Measurements from ENCODE around the gene TKFC. TPM values are rescaled to one million over a fixed set of nuclear protein-coding genes. Genes with fewer than 3 reads are reported as not detected.

TKFC gene
- total and polyA plus RNA-seq, 9 of the 15 experiments (the other 6 are each of a cell fraction or from before 2014, with no cell fraction given) = 2.0 to 61.7 (median 28.5) TPM

DNA sequence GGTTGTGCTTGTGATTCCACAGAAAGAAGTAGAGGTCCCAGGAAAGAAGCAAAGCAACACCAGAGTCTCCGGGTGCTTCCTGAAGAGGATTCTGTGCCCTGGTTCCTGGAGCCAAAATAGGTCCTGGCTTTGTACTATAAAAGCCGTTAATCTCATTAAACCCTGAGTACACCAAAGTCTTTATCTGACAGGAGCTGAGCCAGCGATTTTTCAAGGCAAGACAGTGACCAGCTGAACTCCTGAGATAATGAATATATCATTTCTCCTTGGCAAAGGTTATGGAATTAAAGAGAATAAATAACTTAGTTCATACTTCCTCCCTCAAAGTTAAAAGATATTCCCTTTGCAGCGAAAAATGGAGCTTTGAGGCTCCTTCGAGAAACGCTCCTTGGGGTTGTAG lies 34.4 kb downstream of the TKFC start (continued):
- TF ChIP-seq ZMIZ1 (IDR thresholded peaks at IDR 0.05; ENCODE audit: low read depth in 2 of 2, low read length in 2 of 2) = peak in 1 of 2 experiments; percentile 34; a peak in 1 of 4 replicates
- no peak for TF ChIP-seq GTF2B (IDR thresholded peaks at IDR 0.05; ENCODE audit: extremely low read depth, insufficient read length)
- TF ChIP-seq FOXP4 (CRISPR knock-in tag; IDR thresholded peaks at IDR 0.05; ENCODE audit: borderline replicate concordance) = no peak
- no peak for TF ChIP-seq ZFP30 (CRISPR knock-in tag; IDR thresholded peaks at IDR 0.05; ENCODE audit: borderline replicate concordance)
- no peak for TF ChIP-seq CHD2 (IDR thresholded peaks at IDR 0.05; ENCODE audit: low read depth, low read length)
- TF ChIP-seq MTA1 (IDR thresholded peaks at IDR 0.05; ENCODE audit: borderline replicate concordance) = no peak
- TF ChIP-seq SMAD3 (CRISPR knock-in tag; conservative IDR thresholded peaks at IDR 0.05) = 0 out of 2 replicates have a peak, but pooled peaks have one; percentile 20
- TF ChIP-seq, protein P1, sequence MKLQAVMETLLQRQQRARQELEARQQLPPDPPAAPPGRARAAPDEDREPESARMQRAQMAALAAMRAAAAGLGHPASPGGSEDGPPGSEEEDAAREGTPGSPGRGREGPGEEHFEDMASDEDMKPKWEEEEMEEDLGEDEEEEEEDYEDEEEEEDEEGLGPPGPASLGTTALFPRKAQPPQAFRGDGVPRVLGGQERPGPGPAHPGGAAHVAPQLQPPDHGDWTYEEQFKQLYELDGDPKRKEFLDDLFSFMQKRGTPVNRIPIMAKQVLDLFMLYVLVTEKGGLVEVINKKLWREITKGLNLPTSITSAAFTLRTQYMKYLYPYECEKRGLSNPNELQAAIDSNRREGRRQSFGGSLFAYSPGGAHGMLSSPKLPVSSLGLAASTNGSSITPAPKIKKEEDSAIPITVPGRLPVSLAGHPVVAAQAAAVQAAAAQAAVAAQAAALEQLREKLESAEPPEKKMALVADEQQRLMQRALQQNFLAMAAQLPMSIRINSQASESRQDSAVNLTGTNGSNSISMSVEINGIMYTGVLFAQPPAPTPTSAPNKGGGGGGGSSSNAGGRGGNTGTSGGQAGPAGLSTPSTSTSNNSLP (IDR thresholded peaks at IDR 0.05; ENCODE audit: borderline replicate concordance, low read depth, low read length) = peak; percentile 80; the same call in 1 of the 2 replicates
- no peak for TF ChIP-seq CHD1 (IDR thresholded peaks at IDR 0.05; ENCODE audit: low read length)
- TF ChIP-seq HDAC1 (IDR thresholded peaks at IDR 0.05) = 0 out of 4 replicates have a peak, but pooled peaks of 1 of the 2 experiments have one; percentile 17
- no peak for TF ChIP-seq RBM17 (IDR thresholded peaks at IDR 0.05; ENCODE audit: borderline replicate concordance, low read depth, low read length)
- TF ChIP-seq POLR2H (tag; IDR thresholded peaks at IDR 0.05; ENCODE audit: low read depth) = no peak
- TF ChIP-seq NR2C1 (IDR thresholded peaks at IDR 0.05) = no peak
- TF ChIP-seq NR2C1 (tag; IDR thresholded peaks at IDR 0.05) = no peak
- no peak for TF ChIP-seq RUNX1 (IDR thresholded peaks at IDR 0.05; ENCODE audit: low read depth)
- TF ChIP-seq SMARCA5 (IDR thresholded peaks at IDR 0.05) = no peak
- TF ChIP-seq, protein P2, sequence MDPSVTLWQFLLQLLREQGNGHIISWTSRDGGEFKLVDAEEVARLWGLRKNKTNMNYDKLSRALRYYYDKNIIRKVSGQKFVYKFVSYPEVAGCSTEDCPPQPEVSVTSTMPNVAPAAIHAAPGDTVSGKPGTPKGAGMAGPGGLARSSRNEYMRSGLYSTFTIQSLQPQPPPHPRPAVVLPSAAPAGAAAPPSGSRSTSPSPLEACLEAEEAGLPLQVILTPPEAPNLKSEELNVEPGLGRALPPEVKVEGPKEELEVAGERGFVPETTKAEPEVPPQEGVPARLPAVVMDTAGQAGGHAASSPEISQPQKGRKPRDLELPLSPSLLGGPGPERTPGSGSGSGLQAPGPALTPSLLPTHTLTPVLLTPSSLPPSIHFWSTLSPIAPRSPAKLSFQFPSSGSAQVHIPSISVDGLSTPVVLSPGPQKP (CRISPR knock-in tag; IDR thresholded peaks at IDR 0.05) = no peak
- TF ChIP-seq HMGXB4 (CRISPR knock-in tag; IDR thresholded peaks at IDR 0.05) = no peak

Measured in K562 (cell line).